PFSK-1 (cell line): Measurements from ENCODE around the gene NME7.

ENCODE experiments used
- FOXP2 ChIP-seq: optimal IDR thresholded peaks from 2 replicates; pipeline ENCODE3; 2011; ENCODE audit warnings: borderline replicate concordance, control low read depth, inconsistent platforms; ENCODE audit not compliant: insufficient read depth; ENCODE audit errors: extremely low read length, extremely low read depth
- POLR2AphosphoS5 ChIP-seq: IDR thresholded peaks from 2 replicates; pipeline ENCODE4 v1.6.1; 2012; ENCODE audit warnings: low read depth, mild to moderate bottlenecking, control low read depth, low read length, moderate library complexity
- SIN3A ChIP-seq: IDR thresholded peaks from 2 replicates; pipeline ENCODE4 v1.6.1; 2012; ENCODE audit warnings: mild to moderate bottlenecking, low read length, moderate library complexity, borderline replicate concordance; ENCODE audit not compliant: insufficient read depth
- TAF1 ChIP-seq: IDR thresholded peaks from 2 replicates; pipeline ENCODE4 v1.6.1; 2012; ENCODE audit warnings: low read length, control low read depth, borderline replicate concordance; ENCODE audit not compliant: insufficient read depth
- TF ChIP-seq, protein P1 (sequence below), 2 experiments: IDR thresholded peaks; 2 replicates each; pipeline versions ENCODE4 v1.6.1 to v1.8.0; 2011 to 2012; ENCODE audit warnings: low read depth in 2 of 2, low read length in 2 of 2, control low read depth in 1 of 2, inconsistent platforms in 1 of 2, mild to moderate bottlenecking in 1 of 2, moderate library complexity in 1 of 2; ENCODE audit not compliant: insufficient read depth in 1 of 2

NME7 gene

DNA sequence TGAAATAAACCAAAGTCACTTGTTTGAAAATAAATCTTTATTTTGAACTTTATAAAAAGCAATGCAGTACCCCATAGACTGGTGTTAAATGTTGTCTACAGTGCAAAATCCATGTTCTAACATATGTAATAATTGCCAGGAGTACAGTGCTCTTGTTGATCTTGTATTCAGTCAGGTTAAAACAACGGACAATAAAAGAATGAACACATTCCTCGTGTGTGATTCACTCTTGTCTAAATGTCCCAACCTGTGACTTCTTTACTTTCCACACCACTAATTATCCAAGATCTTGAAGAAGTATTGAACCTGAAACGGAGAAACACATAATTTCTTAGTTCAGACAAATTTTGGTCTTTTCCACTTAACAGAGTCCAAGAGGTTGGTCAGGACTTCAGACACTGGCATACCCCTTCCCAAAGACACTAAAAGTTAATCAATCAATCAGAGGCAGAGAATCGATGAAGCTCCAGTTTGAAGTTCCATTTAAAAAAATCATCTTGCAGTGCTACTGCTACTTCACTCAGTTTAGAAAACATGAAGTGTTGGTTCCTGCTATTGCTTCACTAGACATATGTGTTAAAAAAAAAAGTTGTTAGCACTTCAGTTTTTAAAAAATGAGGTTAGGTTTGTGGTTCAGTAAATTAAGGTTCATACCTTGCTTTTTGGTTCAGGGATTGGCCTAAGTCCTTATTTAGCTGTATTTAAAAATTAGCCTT is 234.9 kb downstream of the NME7 start:
- TF ChIP-seq TAF1: no peak
- TF ChIP-seq FOXP2: no peak
- TF ChIP-seq, protein P1, sequence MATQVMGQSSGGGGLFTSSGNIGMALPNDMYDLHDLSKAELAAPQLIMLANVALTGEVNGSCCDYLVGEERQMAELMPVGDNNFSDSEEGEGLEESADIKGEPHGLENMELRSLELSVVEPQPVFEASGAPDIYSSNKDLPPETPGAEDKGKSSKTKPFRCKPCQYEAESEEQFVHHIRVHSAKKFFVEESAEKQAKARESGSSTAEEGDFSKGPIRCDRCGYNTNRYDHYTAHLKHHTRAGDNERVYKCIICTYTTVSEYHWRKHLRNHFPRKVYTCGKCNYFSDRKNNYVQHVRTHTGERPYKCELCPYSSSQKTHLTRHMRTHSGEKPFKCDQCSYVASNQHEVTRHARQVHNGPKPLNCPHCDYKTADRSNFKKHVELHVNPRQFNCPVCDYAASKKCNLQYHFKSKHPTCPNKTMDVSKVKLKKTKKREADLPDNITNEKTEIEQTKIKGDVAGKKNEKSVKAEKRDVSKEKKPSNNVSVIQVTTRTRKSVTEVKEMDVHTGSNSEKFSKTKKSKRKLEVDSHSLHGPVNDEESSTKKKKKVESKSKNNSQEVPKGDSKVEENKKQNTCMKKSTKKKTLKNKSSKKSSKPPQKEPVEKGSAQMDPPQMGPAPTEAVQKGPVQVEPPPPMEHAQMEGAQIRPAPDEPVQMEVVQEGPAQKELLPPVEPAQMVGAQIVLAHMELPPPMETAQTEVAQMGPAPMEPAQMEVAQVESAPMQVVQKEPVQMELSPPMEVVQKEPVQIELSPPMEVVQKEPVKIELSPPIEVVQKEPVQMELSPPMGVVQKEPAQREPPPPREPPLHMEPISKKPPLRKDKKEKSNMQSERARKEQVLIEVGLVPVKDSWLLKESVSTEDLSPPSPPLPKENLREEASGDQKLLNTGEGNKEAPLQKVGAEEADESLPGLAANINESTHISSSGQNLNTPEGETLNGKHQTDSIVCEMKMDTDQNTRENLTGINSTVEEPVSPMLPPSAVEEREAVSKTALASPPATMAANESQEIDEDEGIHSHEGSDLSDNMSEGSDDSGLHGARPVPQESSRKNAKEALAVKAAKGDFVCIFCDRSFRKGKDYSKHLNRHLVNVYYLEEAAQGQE (IDR thresholded peaks at IDR 0.05; ENCODE audit: insufficient read depth in 1 of 2, low read depth in 2 of 2, low read length in 2 of 2): no peak
- no peak for TF ChIP-seq SIN3A
- no peak for TF ChIP-seq POLR2AphosphoS5

DNA sequence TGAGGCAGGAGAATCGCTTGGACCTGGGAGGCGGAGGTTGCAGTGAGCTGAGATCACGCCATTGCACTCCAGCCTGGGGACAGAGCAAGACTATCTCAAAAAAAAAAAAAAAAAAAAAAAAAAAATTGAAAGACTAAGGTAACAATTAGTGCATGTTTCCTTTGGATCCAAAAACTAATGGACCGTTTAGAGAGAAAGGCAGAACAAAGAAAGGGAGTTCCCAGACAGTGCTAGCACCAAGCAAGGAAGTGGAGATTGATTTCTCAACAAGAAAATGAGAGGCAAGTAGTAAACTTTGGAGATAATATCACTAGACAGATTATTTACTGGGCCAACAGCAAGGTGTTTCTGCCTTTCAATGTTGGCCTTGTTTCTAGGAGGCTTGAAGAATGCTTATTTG is 236.9 kb downstream of the NME7 start:
- TF ChIP-seq FOXP2 (no peak), TAF1 (no peak), POLR2AphosphoS5 (no peak), SIN3A (no peak)
- TF ChIP-seq, protein P1 (IDR thresholded peaks at IDR 0.05; ENCODE audit: insufficient read depth in 1 of 2, low read depth in 2 of 2, low read length in 2 of 2): no peak

DNA sequence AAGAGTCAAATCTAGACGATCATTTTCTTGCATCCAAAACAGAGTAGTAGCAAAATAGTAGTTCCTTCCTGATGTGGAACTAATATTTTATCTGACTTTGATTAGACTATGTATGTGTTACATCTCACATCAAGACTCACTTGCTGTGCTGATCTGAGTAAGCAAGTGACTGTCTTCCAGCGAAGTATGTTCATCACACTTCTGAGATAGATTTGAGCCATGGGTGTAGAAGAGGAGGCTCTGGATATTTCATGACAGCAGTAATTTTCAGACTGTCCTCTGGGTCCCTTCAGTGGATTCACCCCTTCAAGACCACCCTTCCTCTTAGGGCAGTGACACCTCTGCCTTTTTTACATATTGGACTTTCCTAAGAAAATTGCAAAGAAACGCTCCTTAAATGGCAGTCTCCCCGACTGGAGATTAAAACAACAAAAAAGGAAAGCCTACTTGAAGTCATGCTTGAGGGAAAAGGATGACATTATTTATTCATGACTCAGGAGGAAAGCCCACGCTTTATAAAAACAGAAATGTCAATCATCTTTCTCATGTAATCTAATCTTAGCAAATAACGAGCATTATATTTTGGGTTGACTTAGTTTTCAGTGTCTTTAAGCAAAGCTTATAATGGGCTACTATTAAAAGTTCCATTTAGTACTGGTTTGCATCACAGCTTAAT is 238.3 kb downstream of the NME7 start:
- TF ChIP-seq POLR2AphosphoS5 (no peak), SIN3A (no peak), FOXP2 (no peak), TAF1 (no peak)
- TF ChIP-seq, protein P1 (IDR thresholded peaks at IDR 0.05; ENCODE audit: insufficient read depth in 1 of 2, low read depth in 2 of 2, low read length in 2 of 2): no peak

DNA sequence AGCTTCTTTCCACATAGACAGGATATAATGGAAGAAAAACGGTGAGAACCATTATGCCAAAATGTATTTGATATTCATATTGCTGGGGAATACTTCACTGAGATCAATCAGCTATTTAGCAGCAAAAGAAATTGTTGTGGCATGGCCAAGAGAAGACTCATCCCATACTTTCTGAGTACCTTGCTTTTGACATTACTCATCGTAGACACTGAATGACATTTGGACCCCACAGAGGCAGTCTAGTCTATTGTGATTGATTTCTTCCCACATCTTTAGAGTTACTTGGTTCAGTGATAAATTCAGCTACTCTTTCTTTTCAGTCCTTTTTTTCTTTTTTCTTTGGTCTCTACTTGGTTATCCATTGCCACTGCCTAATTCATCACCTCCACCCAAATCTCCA is 239.0 kb downstream of the NME7 start:
- no peak for TF ChIP-seq TAF1
- TF ChIP-seq, protein P1 (IDR thresholded peaks at IDR 0.05; ENCODE audit: insufficient read depth in 1 of 2, low read depth in 2 of 2, low read length in 2 of 2): no peak

DNA sequence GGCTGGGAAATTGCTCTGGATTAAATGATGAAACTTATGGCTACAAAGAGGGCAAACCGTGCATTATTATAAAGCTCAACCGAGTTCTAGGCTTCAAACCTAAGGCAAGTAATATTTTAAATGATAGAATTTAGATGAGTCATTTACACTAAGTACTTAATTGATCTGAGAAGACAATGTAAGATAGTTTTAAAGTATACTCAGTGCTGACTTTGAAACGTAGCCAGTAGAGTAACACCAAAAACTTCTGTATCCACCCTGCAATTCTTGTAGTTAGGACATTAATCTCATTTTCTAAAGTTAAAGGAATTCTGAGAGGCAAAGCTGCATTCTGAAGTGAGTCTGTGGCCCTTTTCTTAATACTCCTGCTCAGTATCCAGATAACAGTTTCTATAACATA is 240.3 kb downstream of the NME7 start:
- no peak for TF ChIP-seq POLR2AphosphoS5
- TF ChIP-seq, protein P1 (IDR thresholded peaks at IDR 0.05; ENCODE audit: insufficient read depth in 1 of 2, low read depth in 2 of 2, low read length in 2 of 2): no peak
- no peak for TF ChIP-seq TAF1
- TF ChIP-seq FOXP2: no peak
- no peak for TF ChIP-seq SIN3A
